Ectodermal cell (in vitro differentiated cells): ENCODE data around the gene FRA10AC1.
"Not testable (repeated sequence)": the region's sequence is repeated elsewhere in the genome, so short reads cannot be mapped to it uniquely, and the experiment has no call there.

Source experiments
- H3K27ac ChIP-seq: 2 replicates; pipeline ENCODE4 v1.7.0; 2013; ENCODE audit warnings: mild to moderate bottlenecking, low read depth, low read length; ENCODE audit not compliant: insufficient read depth, poor library complexity, severe bottlenecking
- H3K27me3 ChIP-seq: 2 replicates; pipeline ENCODE4 v1.7.0; 2013; ENCODE audit warnings: mild to moderate bottlenecking, low read length; ENCODE audit not compliant: insufficient read depth, control insufficient read depth, poor library complexity, severe bottlenecking
- H3K36me3 ChIP-seq: one replicate; pipeline ENCODE4 v1.7.0; 2013; ENCODE audit warnings: low read length; ENCODE audit not compliant: control insufficient read depth, insufficient read depth
- H3K4me1 ChIP-seq: one replicate; pipeline ENCODE4 v1.7.0; 2013; ENCODE audit warnings: low read length; ENCODE audit not compliant: control insufficient read depth, insufficient read depth
- H3K4me3 ChIP-seq: 2 replicates; pipeline ENCODE4 v1.7.0; 2013; ENCODE audit warnings: low read depth, low read length, control low read depth; ENCODE audit not compliant: insufficient read depth
- H3K9me3 ChIP-seq: 2 replicates; pipeline ENCODE4 v1.7.0; 2013; ENCODE audit warnings: mild to moderate bottlenecking, low read length, moderate library complexity; ENCODE audit not compliant: control insufficient read depth
- WGBS, 2 experiments: methylation state at CpG; one replicate each; pipeline ENCODE4 v1.1.7; 2013; ENCODE audit warnings: missing lambda C conversion rate in 2 of 2; 5-methylcytosine and 5-hydroxymethylcytosine counted together

FRA10AC1 gene

GRCh38 chr10:93704451-93704850 lies 2.1 kb upstream of the FRA10AC1 start:
- no peaks in the 10 kb centered on the region for H3K27me3 ChIP-seq
- H3K4me1 ChIP-seq: no peaks in the 10 kb centered on the region
- no peak overlapping the region for H3K27ac ChIP-seq
- 94 to 95% methylated on average over 5 of the region's 5 CpGs for WGBS, 2 experiments
- no peaks in the 10 kb centered on the region for H3K9me3 ChIP-seq
- no peak overlapping the region for H3K4me3 ChIP-seq
- no peaks in the 10 kb centered on the region for H3K36me3 ChIP-seq

- no peak overlapping the region for H3K4me3 ChIP-seq
- no peaks in the 10 kb centered on the region for H3K27me3 ChIP-seq
- 92% methylated on average over 1 of the region's 1 CpG; no CpG with 5 or more reads in 1 of the 2 experiments for WGBS, 2 experiments
- H3K4me1 ChIP-seq: no peaks in the 10 kb centered on the region
- no peaks in the 10 kb centered on the region for H3K36me3 ChIP-seq
- no peak overlapping the region for H3K27ac ChIP-seq
- H3K9me3 ChIP-seq: no peaks in the 10 kb centered on the region
Measured at GRCh38 chr10:93703841-93704240, 1.4 kb upstream of the FRA10AC1 start.

DNA sequence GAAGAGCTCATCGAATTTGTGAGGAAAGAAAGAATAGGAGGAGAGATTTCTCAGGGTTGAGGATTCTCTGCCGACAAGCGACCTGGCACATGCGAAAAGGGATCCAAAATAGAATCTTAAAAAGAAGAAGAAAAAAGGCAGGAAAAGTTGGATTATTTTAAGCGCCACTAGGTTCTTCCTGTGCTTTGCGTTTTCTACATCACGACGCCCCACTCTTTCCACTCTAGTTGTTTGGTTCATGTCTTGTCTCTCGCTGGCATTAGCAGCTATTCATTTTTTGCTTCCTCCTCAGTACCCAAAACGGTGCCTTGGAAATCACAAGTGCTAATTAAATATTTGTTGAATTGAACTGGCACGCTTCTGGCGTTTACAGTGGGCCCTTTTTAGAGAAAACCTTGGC lies 674 bp upstream of the FRA10AC1 start:
- WGBS, 2 experiments: 73 to 78% methylated on average over 12 of the region's 12 CpGs
- Histone ChIP-seq H3K9me3 (no peaks in the 10 kb centered on the region), H3K4me1 (no peaks in the 10 kb centered on the region), H3K27me3 (no peaks in the 10 kb centered on the region), H3K36me3 (no peaks in the 10 kb centered on the region), H3K4me3 (peak overlapping the region; percentile 60), H3K27ac (no peak overlapping the region)

- Histone ChIP-seq H3K4me3 (peak overlapping the region; percentile 60), H3K27ac (peak overlapping the region; percentile 65), H3K4me1 (no peaks in the 10 kb centered on the region), H3K36me3 (peaks cover 6% of the 10 kb centered on the region), H3K27me3 (no peaks in the 10 kb centered on the region), H3K9me3 (no peaks in the 10 kb centered on the region)
- WGBS, 2 experiments: 9 to 10% methylated on average over 9 of the region's 9 CpGs
Measured at GRCh38 chr10:93701866-93702209, 554 bp downstream of the FRA10AC1 start.

DNA sequence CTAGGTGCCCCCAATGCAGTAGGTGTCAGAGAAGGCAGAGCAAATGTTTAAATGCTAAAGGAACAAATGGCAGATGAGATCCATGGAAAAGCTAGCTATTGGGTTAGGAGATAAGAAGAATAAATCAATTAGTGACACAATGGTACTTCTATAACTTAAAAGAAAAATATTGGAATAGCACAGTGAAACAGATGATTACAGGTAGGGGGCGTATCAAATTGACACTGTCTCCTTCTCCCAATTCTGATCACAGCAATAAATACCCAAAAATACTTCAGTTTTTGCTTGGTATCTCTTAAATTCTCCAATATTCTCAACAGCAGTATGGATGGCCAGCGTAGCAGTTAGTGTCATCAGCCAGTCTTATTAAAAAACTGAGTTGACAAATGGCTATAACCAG lies 5.2 kb downstream of the FRA10AC1 start:
- Histone ChIP-seq H3K4me3 (no peak overlapping the region), H3K36me3 (peaks cover 6% of the 10 kb centered on the region), H3K27me3 (no peaks in the 10 kb centered on the region), H3K4me1 (no peaks in the 10 kb centered on the region), H3K27ac (no peak overlapping the region), H3K9me3 (no peaks in the 10 kb centered on the region)
- 95 to 100% methylated on average over 2 of the region's 2 CpGs for WGBS, 2 experiments

- not testable (repeated sequence) for H3K9me3 ChIP-seq, H3K4me1 ChIP-seq, H3K27ac ChIP-seq, H3K36me3 ChIP-seq, H3K4me3 ChIP-seq, H3K27me3 ChIP-seq
- 95 to 96% methylated on average over 2 of the region's 2 CpGs for WGBS, 2 experiments
Measured at GRCh38 chr10:93696582-93696981, 5.8 kb downstream of the FRA10AC1 start.

- H3K36me3 ChIP-seq: peaks cover 6% of the 10 kb centered on the region
- 88 to 95% methylated on average over 1 of the region's 2 CpGs for WGBS, 2 experiments
Measured at GRCh38 chr10:93695740-93696139, 6.7 kb downstream of the FRA10AC1 start.

DNA sequence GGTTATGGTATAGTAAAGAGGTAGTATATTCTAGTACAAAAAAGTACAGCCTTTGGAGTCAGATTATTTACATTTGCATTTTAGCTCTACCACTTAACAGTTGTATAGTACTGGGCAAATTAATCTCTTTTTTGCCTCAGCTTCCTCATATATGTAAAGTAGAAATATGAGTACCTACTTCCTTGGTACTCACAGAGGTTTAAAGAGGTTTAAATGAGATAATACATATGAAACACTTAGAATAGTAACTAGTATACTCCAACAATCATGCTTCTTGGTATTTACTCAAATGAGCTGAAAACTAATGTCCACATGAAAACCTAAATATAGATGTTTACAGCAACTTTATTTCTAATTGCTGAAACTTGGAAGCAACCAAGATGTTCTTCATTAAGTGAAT lies 14.7 kb downstream of the FRA10AC1 start:
- Histone ChIP-seq H3K27me3 (no peaks in the 10 kb centered on the region), H3K4me3 (no peak overlapping the region), H3K9me3 (no peaks in the 10 kb centered on the region), H3K36me3 (no peaks in the 10 kb centered on the region), H3K27ac (no peak overlapping the region), H3K4me1 (no peaks in the 10 kb centered on the region)

More at GRCh38 chr10:93695740-93696139, 6.7 kb downstream of the FRA10AC1 start:
- no peak overlapping the region for H3K4me3 ChIP-seq
- no peak overlapping the region for H3K27ac ChIP-seq
- H3K27me3 ChIP-seq: no peaks in the 10 kb centered on the region
- H3K4me1 ChIP-seq: no peaks in the 10 kb centered on the region
- H3K9me3 ChIP-seq: no peaks in the 10 kb centered on the region

GRCh38 chr10:93680412-93681047 lies 21.9 kb downstream of the FRA10AC1 start:
- no peak overlapping the region for H3K27ac ChIP-seq
- H3K4me3 ChIP-seq: no peak overlapping the region
- 92 to 94% methylated on average over 3 to 4 of the region's 4 CpGs for WGBS, 2 experiments
- no peaks in the 10 kb centered on the region for H3K27me3 ChIP-seq
- no peaks in the 10 kb centered on the region for H3K4me1 ChIP-seq
- no peaks in the 10 kb centered on the region for H3K36me3 ChIP-seq
- no peaks in the 10 kb centered on the region for H3K9me3 ChIP-seq

DNA sequence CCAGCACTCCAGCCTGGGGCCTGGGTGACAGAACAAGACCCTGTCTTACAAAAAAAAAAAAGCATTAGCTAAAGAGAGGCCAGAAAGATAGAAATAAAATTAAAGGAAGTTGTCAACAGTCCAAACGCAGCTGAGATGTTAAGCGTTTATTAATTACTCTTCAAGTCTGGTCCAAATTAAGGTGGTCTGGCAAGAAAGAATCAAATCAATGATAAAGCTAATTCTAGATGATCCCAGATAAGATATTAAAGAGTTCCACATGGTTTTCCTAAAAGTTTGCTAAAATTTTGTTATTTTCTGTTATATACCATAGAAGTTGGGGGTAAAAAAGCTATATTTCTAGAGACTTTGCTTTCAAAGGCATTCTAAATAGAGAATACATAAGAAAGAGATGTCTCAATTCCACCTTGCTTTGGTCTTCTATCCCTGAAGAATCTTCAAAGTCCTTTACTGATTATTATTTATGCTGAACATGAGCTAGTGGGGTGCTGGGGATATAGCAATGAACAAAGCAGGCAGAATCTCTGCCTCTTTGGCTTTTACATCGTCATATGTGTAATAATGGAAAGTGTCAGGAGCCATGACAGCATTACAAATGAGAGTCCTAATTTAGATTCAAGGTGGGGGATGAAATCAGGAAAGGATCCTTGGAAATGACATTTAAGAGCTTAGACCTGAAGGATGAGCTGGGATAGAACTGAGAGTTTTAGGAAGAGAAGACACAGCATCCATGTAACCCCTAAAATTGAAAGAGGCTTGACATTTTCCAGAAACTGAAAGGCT lies 23.4 kb downstream of the FRA10AC1 start:
- Histone ChIP-seq H3K9me3 (no peaks in the 10 kb centered on the region), H3K4me3 (no peak overlapping the region), H3K36me3 (no peaks in the 10 kb centered on the region), H3K27me3 (no peaks in the 10 kb centered on the region), H3K27ac (no peak overlapping the region), H3K4me1 (no peaks in the 10 kb centered on the region)
- 89 to 96% methylated on average over 3 of the region's 3 CpGs for WGBS, 2 experiments
